ENCODE results near the gene RAB7B. TPM values are rescaled to one million over a fixed set of nuclear protein-coding genes. Genes with fewer than 3 reads are reported as not detected.
"Not testable (repeated sequence)": the region's sequence is repeated elsewhere in the genome, so short reads cannot be mapped to it uniquely, and the experiment has no call there.

RAB7B gene
- not detected in 2 replicates for total RNA-seq (2014; rRNA removed; shearing (Covaris generic))
- polyA plus RNA-seq (2014; cell fraction: nucleus; rRNA removed): not detected in 2 replicates

- DNase-seq (ENCODE audit: extremely low read depth, low read depth): peak; percentile 13
Measured at GRCh38 chr1:206002871-206003801, at the start of gene RAB7B. RAB7B (minus strand) TSS chr1:206003395; CDS start chr1:205994135, 9,260 bp downstream.

GRCh38 chr1:206052231-206052865, 49.2 kb upstream of the RAB7B start:
- DNase-seq (ENCODE audit: extremely low read depth, low read depth): not testable (repeated sequence)

- DNase-seq (ENCODE audit: extremely low read depth, low read depth): no peak
Measured at GRCh38 chr1:206050655-206051235, 47.5 kb upstream of the RAB7B start.

DNA sequence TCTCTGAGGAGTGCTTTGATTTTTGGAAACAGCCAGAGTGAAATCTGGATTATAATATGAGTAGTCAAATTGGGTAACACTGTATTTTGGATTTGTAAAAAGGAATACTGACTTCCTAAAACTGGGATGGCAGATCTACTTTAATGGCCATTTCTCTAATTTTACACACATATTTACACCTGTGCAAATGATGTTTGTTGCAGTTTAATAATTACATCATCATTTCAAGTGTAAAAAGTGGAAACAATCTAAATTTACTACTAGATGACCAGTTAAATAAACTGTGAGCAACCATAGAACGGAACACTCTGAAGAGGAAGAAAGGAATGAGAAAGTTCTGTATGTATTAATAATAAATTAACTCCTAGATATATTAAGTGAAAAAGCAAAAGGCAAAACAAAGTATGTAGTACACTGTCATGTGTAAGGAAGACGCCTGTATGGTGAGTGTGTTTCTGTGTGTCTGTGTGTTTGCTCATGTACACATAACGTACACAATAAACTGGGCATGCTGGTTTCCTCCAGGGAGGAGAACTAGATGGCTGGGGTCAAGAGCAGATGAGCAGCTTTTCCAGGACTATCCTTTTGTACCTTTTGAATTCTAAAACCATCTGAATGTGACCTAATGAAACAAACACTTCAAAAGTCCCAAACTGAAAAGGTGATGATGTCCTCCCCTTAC, 46.9 kb upstream of the RAB7B start:
- no peak for DNase-seq (ENCODE audit: extremely low read depth, low read depth)

GRCh38 chr1:206049293-206049692, 46.1 kb upstream of the RAB7B start:
- DNase-seq (ENCODE audit: extremely low read depth, low read depth): no peak

DNA sequence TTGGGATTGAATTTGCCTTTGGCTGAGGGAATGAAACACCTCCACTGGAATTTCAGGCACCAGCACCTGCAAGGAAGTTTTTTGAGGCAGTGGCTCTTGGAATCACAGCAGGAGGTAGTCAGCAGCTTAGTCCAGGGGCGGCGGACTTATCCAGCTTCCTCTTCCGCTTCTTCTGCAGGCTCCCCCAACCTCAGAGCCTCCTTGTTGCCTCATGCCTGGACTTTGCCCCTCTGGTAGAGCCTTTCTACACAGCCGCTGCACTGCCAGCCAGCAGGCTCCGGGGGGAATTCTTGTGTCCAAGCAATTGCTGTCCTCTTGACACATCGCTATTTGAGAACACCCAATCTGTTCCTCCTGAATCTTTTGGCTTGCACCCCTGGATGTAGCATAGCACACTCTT, 45.4 kb upstream of the RAB7B start:
- no peak for DNase-seq (ENCODE audit: extremely low read depth, low read depth)

DNA sequence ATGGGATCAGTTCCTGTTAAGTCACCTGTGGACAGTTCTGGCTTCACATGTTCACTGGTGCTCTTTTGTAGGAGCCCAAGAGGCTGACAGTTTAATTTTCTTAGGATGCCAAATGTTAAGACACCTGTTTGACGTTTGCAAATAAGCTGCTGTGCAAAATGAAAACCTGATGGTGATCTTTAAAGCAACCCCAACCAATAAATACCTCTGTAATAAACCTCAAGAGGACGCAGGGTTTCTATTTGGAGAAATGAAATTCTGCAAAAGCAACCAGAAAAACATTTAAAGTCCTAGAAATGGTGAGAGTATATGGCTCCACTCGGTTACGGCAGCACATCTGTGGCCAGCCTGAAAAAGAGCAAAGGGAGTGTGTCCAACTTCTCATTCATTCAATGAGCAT, 44.1 kb upstream of the RAB7B start:
- DNase-seq (ENCODE audit: extremely low read depth, low read depth): no peak

GRCh38 chr1:206041640-206042039, 38.4 kb upstream of the RAB7B start:
- no peak for DNase-seq (ENCODE audit: extremely low read depth, low read depth)

GRCh38 chr1:206040328-206040727, 37.1 kb upstream of the RAB7B start:
- no peak for DNase-seq (ENCODE audit: extremely low read depth, low read depth)

GRCh38 chr1:206039046-206039973, 36.1 kb upstream of the RAB7B start:
- DNase-seq (ENCODE audit: extremely low read depth, low read depth): no peak

DNA sequence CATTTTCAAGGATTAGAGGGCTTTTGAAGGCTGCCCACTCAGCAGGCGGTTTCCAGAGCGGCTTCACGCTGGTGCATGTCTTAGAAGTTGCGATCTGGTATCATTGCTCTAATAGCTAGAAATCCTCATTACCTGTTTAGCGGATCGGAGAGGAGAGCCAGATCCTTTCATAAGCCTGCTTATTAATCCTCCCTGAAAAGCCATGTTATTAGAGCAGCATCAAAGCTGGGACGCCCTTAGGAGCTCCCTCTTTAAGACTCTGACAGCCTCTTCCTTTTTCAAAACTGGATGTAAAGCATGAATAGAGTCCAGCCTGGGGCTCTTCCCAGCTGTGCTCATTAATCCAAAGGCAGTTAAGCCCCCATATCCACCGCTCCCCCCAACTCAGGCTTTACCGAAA, 34.4 kb upstream of the RAB7B start:
- DNase-seq (ENCODE audit: extremely low read depth, low read depth): no peak

DNA sequence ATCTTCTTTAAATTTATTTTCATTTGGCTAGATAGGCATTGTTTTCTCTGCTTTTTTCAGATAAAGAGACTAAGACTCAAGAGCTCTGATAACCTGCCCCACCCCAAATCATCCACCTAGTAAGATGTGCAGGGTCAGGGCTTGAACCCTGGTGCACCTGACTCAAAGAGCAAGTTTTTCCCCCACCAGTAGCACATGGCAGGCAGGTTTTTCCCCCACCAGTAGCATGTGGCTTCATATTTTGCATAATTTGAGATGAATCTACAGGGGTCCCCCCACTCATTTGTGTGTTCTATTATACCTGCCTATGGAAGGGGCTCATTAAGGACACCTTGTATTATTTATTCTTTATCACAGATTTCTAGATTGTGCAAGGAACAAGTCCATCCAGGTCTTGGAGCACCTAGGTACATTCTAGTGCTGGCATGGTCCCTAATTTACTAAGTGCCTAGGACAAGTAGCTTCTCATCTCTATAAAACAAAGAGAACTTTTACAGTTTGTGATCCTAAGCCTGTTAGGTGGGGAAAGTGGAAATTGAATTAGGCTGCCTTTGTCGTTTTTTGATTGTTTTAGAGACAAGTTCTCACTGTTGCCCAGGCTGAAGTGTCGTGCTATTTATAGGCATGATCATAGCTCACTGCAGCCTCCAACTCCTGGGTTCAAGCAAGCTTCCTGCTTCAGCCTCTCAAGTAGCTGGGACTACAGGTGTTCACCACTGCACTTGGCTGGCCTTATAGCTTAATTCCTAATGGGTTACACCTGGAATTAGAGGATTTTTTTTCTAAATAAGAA, 33.7 kb upstream of the RAB7B start:
- no peak for DNase-seq (ENCODE audit: extremely low read depth, low read depth)

DNA sequence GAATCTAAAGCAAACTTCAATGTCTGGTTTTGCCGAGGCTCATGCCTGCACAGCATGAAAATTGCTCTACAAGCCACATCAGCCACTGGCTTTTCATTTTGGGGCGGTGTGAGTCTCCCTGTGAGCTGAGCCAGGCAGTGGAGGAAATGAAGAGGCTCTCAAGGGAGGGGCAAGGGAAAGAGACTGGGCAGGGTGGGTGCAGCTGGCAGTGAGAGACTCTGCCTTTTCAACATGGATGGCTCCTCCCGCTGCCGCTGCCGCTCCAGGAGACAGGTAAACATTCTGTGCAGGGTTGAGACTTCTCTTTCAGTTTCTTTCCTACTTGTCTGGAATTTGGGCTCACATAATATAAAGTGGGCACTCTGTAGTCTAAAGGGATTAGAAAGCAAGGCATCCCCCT, 31.8 kb upstream of the RAB7B start:
- DNase-seq (ENCODE audit: extremely low read depth, low read depth): no peak

GRCh38 chr1:206032380-206033140, 29.4 kb upstream of the RAB7B start:
- no peak for DNase-seq (ENCODE audit: extremely low read depth, low read depth)

DNA sequence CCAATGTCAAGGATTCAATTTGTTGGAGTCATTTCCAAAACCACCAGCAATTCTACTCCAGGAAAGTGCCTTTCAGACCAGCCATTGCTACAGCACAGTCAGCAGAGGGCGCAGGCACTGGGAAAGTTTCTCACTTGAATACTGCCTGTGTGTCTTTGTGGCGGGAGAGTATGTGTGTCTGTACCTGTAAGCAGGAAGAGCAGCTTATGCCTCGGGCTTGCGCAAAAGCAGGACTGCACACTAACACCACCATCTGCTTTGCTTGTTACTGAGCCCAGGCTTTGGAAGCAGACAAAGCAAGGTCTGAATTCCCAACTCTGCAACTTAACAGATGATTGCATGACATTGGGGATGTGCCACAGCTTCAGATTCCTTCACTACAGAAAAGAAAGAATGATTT, 27.5 kb upstream of the RAB7B start:
- peak; percentile 69 for DNase-seq (ENCODE audit: extremely low read depth, low read depth)

GRCh38 chr1:206030191-206030590, 27.0 kb upstream of the RAB7B start:
- DNase-seq (ENCODE audit: extremely low read depth, low read depth): no peak

- no peak for DNase-seq (ENCODE audit: extremely low read depth, low read depth)
Measured at GRCh38 chr1:206029484-206029883, 26.3 kb upstream of the RAB7B start.

DNA sequence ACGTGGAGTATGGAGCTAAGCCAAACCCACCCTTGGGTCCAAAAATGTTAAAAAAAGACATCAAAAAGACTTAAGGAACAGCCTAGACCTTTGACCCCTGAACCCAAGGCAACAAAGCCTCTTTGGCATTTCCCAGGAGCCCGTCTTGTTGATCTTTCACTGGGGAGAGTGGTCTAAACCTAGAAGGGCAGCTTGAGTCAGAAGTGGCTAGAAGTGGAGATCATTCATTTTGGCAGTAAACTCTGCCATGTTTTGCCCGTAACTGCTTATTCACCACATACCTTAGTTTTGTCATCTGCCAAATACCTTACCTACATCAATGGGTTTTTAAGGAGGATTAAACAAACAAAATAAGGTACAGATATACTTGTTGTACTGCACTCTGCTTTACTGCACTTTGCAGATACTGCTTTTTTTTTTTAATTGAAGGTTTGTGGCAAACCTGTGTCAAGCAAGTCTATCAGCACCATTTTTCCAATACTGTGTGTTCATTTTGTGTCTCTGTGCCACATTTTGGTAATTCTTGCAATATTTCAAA, 22.2 kb upstream of the RAB7B start:
- DNase-seq (ENCODE audit: extremely low read depth, low read depth): no peak
